ENCODE measurements around the gene KAZN.

DNA sequence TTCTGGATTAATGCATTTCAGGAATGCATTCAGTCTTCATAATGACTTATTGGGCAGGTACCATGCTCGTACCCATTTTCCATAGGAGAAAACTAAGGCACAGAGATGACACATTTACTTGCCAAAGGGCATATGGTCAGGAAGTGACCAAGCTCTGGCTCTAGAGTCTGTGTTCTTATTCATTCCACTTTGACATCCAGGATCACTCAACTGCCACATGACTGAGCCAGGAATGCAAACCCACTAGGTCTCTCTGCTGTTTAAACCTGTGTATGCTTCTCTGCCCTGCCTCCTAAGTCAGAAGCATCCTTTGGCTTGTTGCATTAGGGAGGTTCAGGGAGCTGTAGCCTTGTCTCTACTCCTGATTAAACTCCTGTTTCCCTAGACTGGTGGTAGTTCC, 7.5 kb downstream of the KAZN start:
- TF ChIP-seq, protein P1, sequence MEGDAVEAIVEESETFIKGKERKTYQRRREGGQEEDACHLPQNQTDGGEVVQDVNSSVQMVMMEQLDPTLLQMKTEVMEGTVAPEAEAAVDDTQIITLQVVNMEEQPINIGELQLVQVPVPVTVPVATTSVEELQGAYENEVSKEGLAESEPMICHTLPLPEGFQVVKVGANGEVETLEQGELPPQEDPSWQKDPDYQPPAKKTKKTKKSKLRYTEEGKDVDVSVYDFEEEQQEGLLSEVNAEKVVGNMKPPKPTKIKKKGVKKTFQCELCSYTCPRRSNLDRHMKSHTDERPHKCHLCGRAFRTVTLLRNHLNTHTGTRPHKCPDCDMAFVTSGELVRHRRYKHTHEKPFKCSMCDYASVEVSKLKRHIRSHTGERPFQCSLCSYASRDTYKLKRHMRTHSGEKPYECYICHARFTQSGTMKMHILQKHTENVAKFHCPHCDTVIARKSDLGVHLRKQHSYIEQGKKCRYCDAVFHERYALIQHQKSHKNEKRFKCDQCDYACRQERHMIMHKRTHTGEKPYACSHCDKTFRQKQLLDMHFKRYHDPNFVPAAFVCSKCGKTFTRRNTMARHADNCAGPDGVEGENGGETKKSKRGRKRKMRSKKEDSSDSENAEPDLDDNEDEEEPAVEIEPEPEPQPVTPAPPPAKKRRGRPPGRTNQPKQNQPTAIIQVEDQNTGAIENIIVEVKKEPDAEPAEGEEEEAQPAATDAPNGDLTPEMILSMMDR (IDR thresholded peaks at IDR 0.05; ENCODE audit: low read length), result no peak
- no peak for TF ChIP-seq EZH2 (optimal IDR thresholded peaks at IDR 0.05; ENCODE audit: low read depth, low read length)

Data from MM.1S (cell line).